H1 (cell line): ENCODE data around the gene PHOSPHO1. TPM values are rescaled to one million over a fixed set of nuclear protein-coding genes. Genes with fewer than 3 reads are reported as not detected.

Experiments used
- CTCF ChIA-PET: fragments of 300-600 bp; sonication (Branson Sonifier 250); formaldehyde crosslinking; loops from one replicate; lab custom pipeline; 2021; ENCODE audit not compliant: partially characterized antibody; lab: Charles Lee
- POLR2A ChIA-PET: fragments of 300-600 bp; sonication (Branson Sonifier 250); formaldehyde crosslinking; loops from one replicate; lab custom pipeline; 2021; ENCODE audit warnings: inconsistent platforms; ENCODE audit not compliant: partially characterized antibody; lab: Charles Lee
- DNase-seq, 2 experiments: peaks; one replicate each; pipeline versions ENCODE4 v3.0.0 to v3.0.0-alpha.2; 2010 to 2022; ENCODE audit warnings: low spot score in 2 of 2, low read depth in 1 of 2, mixed read lengths in 1 of 2
- FAIRE-seq: peaks from 2 replicates; lab custom pipeline; 2011; peaks lifted over from hg19 to GRCh38; lab: Jason Lieb, UNC
- H2AFZ ChIP-seq: 2 replicates; pipeline ENCODE4 v1.8.1; 2012; ENCODE audit warnings: low read length, inconsistent platforms
- H2AK5ac ChIP-seq: 2 replicates; pipeline ENCODE4 v1.6.1; 2013; ENCODE audit warnings: low read depth, low read length
- H2BK120ac ChIP-seq: replicated peaks from 2 replicates; pipeline ENCODE3; 2013; ENCODE audit warnings: low read depth, low read length, inconsistent platforms
- H2BK12ac ChIP-seq: 2 replicates; pipeline ENCODE4 v1.6.1; 2013; ENCODE audit warnings: low read depth, low read length
- H2BK15ac ChIP-seq: 2 replicates; pipeline ENCODE4 v1.6.1; 2013; ENCODE audit warnings: low read length
- H2BK20ac ChIP-seq: 2 replicates; pipeline ENCODE4 v1.6.1; 2013; ENCODE audit warnings: low read length
- H2BK5ac ChIP-seq: 2 replicates; pipeline ENCODE4 v1.6.1; 2013; ENCODE audit warnings: low read depth, low read length
- H3K14ac ChIP-seq: 2 replicates; pipeline ENCODE4 v1.6.1; 2013; ENCODE audit warnings: inconsistent platforms; ENCODE audit not compliant: insufficient read length
- H3K18ac ChIP-seq: 2 replicates; pipeline ENCODE4 v1.6.1; 2013; ENCODE audit warnings: low read length; ENCODE audit errors: extremely low read depth
- H3K23ac ChIP-seq: 2 replicates; pipeline ENCODE4 v1.6.1; 2013; ENCODE audit warnings: inconsistent platforms; ENCODE audit not compliant: insufficient read length
- H3K23me2 ChIP-seq: 2 replicates; pipeline ENCODE4 v1.6.1; 2013; ENCODE audit warnings: low read depth, low read length
- H3K27ac ChIP-seq: 2 replicates; pipeline ENCODE4 v1.6.1; 2011; ENCODE audit warnings: low read depth, low read length, inconsistent platforms
- H3K27me3 ChIP-seq, 4 experiments: replicated peaks in 1 of 4; 1 replicate in 1 of 4; 2 replicates in 3 of 4; pipeline versions ENCODE4 v1.6.1 to v1.8.1; 2011 to 2013; ENCODE audit warnings: low read length in 3 of 4, mild to moderate bottlenecking in 3 of 4, inconsistent platforms in 2 of 4, mixed read lengths in 2 of 4, moderate library complexity in 1 of 4; ENCODE audit not compliant: control insufficient read depth in 3 of 4, insufficient read depth in 3 of 4; ENCODE audit errors: extremely low read depth in 1 of 4
- H3K36me3 ChIP-seq, 4 experiments: 2 replicates each; pipeline versions ENCODE4 v1.6.1 to v1.8.1; 2011 to 2013; ENCODE audit warnings: mild to moderate bottlenecking in 4 of 4, low read length in 3 of 4, moderate library complexity in 2 of 4, control low read depth in 1 of 4, inconsistent platforms in 1 of 4; ENCODE audit not compliant: insufficient read depth in 4 of 4, control insufficient read depth in 2 of 4
- H3K4ac ChIP-seq: replicated peaks from 2 replicates; pipeline ENCODE3; 2013; ENCODE audit warnings: low read length, low read depth, mixed read lengths, inconsistent platforms; ENCODE audit not compliant: insufficient read length
- H3K4me1 ChIP-seq, 4 experiments: replicated peaks in 1 of 4; 1 replicate in 1 of 4; 2 replicates in 3 of 4; pipeline versions ENCODE4 v1.6.1 to v1.8.1; 2011 to 2013; ENCODE audit warnings: low read length in 3 of 4, inconsistent platforms in 2 of 4, mixed read lengths in 1 of 4; ENCODE audit not compliant: insufficient read depth in 4 of 4, control insufficient read depth in 3 of 4
- H3K4me2 ChIP-seq, 2 experiments: 2 replicates each; pipeline versions ENCODE4 v1.6.1 to v1.8.1; 2011 to 2013; ENCODE audit warnings: low read depth in 2 of 2, low read length in 2 of 2, control low read depth in 1 of 2, inconsistent platforms in 1 of 2, mild to moderate bottlenecking in 1 of 2; ENCODE audit not compliant: insufficient read depth in 1 of 2
- H3K4me3 ChIP-seq, 4 experiments: fragments of 200-600, 300-600 bp in 1 of 4; sonication (generic), shearing (Covaris generic), sonication (Bioruptor Twin) in 1 of 4; 2 replicates each; pipeline versions ENCODE4 v1.5.1 to v1.8.1; 2011 to 2016; ENCODE audit warnings: low read length in 4 of 4, low read depth in 3 of 4, control low read depth in 2 of 4, inconsistent platforms in 2 of 4, mild to moderate bottlenecking in 2 of 4, mixed read lengths in 1 of 4, moderate library complexity in 1 of 4; ENCODE audit not compliant: insufficient read depth in 2 of 4; ENCODE audit errors: extremely low read depth in 1 of 4
- H3K56ac ChIP-seq: replicated peaks from 2 replicates; pipeline ENCODE3; 2013; ENCODE audit warnings: low read depth, mild to moderate bottlenecking, mixed read lengths, low read length, inconsistent platforms; ENCODE audit not compliant: insufficient read length
- H3K79me1 ChIP-seq: 2 replicates; pipeline ENCODE4 v1.6.1; 2013; ENCODE audit warnings: low read depth, low read length, control low read depth
- H3K79me2 ChIP-seq, 2 experiments: 2 replicates each; pipeline versions ENCODE4 v1.6.1 to v1.8.1; 2012 to 2013; ENCODE audit warnings: low read length in 2 of 2, mild to moderate bottlenecking in 2 of 2, inconsistent platforms in 1 of 2; ENCODE audit not compliant: insufficient read depth in 2 of 2, control insufficient read depth in 1 of 2
- H3K9ac ChIP-seq, 4 experiments: replicated peaks in 1 of 4; 1 replicate in 1 of 4; 2 replicates in 3 of 4; pipeline versions ENCODE4 v1.6.1 to v1.8.1; 2011 to 2013; ENCODE audit warnings: low read depth in 3 of 4, low read length in 3 of 4, control low read depth in 2 of 4, mild to moderate bottlenecking in 2 of 4, moderate library complexity in 2 of 4, inconsistent platforms in 1 of 4; ENCODE audit errors: extremely low read depth in 1 of 4
- H3K9me3 ChIP-seq, 2 experiments: 2 replicates each; pipeline versions ENCODE4 v1.6.1 to v1.8.1; 2012 to 2013; ENCODE audit warnings: mild to moderate bottlenecking in 2 of 2, moderate library complexity in 2 of 2, control low read depth in 1 of 2, inconsistent platforms in 1 of 2, low read depth in 1 of 2, low read length in 1 of 2, mixed read lengths in 1 of 2; ENCODE audit not compliant: insufficient read depth in 2 of 2
- H4K20me1 ChIP-seq, 2 experiments: replicated peaks in 1 of 2; 2 replicates each; pipeline versions ENCODE3 to v1.8.1; 2011 to 2013; ENCODE audit warnings: inconsistent platforms in 2 of 2, low read length in 2 of 2, mild to moderate bottlenecking in 1 of 2; ENCODE audit not compliant: insufficient read depth in 2 of 2, control insufficient read depth in 1 of 2
- H4K5ac ChIP-seq: 2 replicates; pipeline ENCODE4 v1.6.1; 2013; ENCODE audit warnings: low read length, low read depth, mixed read lengths, inconsistent platforms; ENCODE audit not compliant: insufficient read length
- H4K8ac ChIP-seq: 2 replicates; pipeline ENCODE4 v1.8.0; 2013; ENCODE audit warnings: mild to moderate bottlenecking, moderate library complexity, low read length, inconsistent platforms; ENCODE audit not compliant: insufficient read depth; ENCODE audit errors: extremely low read depth
- H4K91ac ChIP-seq: replicated peaks from 2 replicates; pipeline ENCODE3; 2013; ENCODE audit warnings: low read length, mixed read lengths, inconsistent platforms; ENCODE audit not compliant: insufficient read length
- ASH2L ChIP-seq: fragments of 200-600, 300-600 bp; sonication (generic); IDR thresholded peaks from one replicate; pipeline ENCODE4 v1.7.1; 2017; ENCODE audit warnings: low read length
- ATF2 ChIP-seq: IDR thresholded peaks from 2 replicates; pipeline ENCODE4 v1.6.1; 2012; ENCODE audit warnings: low read length, inconsistent platforms
- TCF12 ChIP-seq: IDR thresholded peaks from 2 replicates; pipeline ENCODE4 v1.6.1; 2011; ENCODE audit warnings: low read depth, mild to moderate bottlenecking, low read length
- YY1 ChIP-seq: IDR thresholded peaks from 2 replicates; pipeline ENCODE4 v1.6.1; 2011; ENCODE audit warnings: low read depth, mild to moderate bottlenecking, low read length
- ZNF274 ChIP-seq: IDR thresholded peaks from 2 replicates; pipeline ENCODE4 v1.7.0; 2012; ENCODE audit warnings: low read length, borderline replicate concordance; ENCODE audit errors: extremely low read depth
- WGBS, 2 experiments: shearing (Covaris generic) in 1 of 2; methylation state at CpG; one replicate each; pipeline versions ENCODE4 v1.1.6 to v1.1.7; 2013 to 2015; ENCODE audit warnings: low lambda C conversion rate in 2 of 2, mixed read lengths in 2 of 2, inconsistent platforms in 1 of 2, low coverage in 1 of 2, missing lambda C conversion rate in 1 of 2; ENCODE audit not compliant: insufficient replicate concordance in 2 of 2, insufficient coverage in 1 of 2, insufficient read length in 1 of 2; ENCODE audit errors: extremely low coverage in 1 of 2, missing lambda C conversion rate in 1 of 2; 5-methylcytosine and 5-hydroxymethylcytosine counted together
- polyA plus RNA-seq, 7 experiments: library from polyadenylated mRNA; depleted of rRNA in 3 of 7; stranded (reverse) in 5 of 7; unstranded in 2 of 7; fragments of >200 nt in 5 of 7; fragments of 200-250 nt in 2 of 7; gene quantifications; 1 replicate in 5 of 7; 2 replicates in 1 of 7; 4 replicates in 1 of 7; pipeline versions ENCODE4 v1.2.1 to v1.2.3, GENCODE V29; 2011 to 2013; ENCODE audit warnings: missing spikeins in 2 of 7, mixed read lengths in 2 of 7
- total RNA-seq: library from RNA; stranded (reverse); fragmentation: NEBNext Ultra II Directional; extraction: Animal tissue kit (Norgen Biotek cat#: 25700); gene quantifications from 2 replicates; pipeline ENCODE4 v1.2.1, GENCODE V29; 2021

The PHOSPHO1 gene
- total and polyA plus RNA-seq, 2 of the 8 experiments (the other 6 are each of a cell fraction or from before 2014, with no cell fraction given): 0.34 to 0.45 TPM

- DNase-seq (no peak), FAIRE-seq (no peak)
- H3K4me1 ChIP-seq: no peaks in the 10 kb centered on the region; a peak in 1 of 7 replicates
- no peak overlapping the region for H2BK20ac ChIP-seq
- no peak overlapping the region for H2BK12ac ChIP-seq
- H4K5ac ChIP-seq: no peak overlapping the region
- H3K4me2 ChIP-seq: no peak overlapping the region
- 89% methylated on average over 4 of the region's 4 CpGs; no CpG with 5 or more reads in 1 of the 2 experiments for WGBS, 2 experiments
- no peaks in the 10 kb centered on the region for H3K79me2 ChIP-seq
- H3K4ac ChIP-seq: no peak overlapping the region
- no peaks in the 10 kb centered on the region for H3K27me3 ChIP-seq
- no peak overlapping the region for H3K14ac ChIP-seq
- H2BK15ac ChIP-seq: no peak overlapping the region
- H3K23me2 ChIP-seq: no peaks in the 10 kb centered on the region
- POLR2A ChIA-PET: no interaction called here
- TF ChIP-seq ASH2L: no peak
- no peak for TF ChIP-seq ATF2
- no peak for TF ChIP-seq TCF12
- TF ChIP-seq ZNF274: no peak
- TF ChIP-seq YY1: no peak
- H2AK5ac ChIP-seq: no peak overlapping the region
- H4K8ac ChIP-seq: no peak overlapping the region
- no peak overlapping the region for H3K18ac ChIP-seq
- H3K56ac ChIP-seq: no peak overlapping the region
- H3K23ac ChIP-seq: no peak overlapping the region
- H2BK120ac ChIP-seq: no peak overlapping the region
- H3K4me3 ChIP-seq: no peak overlapping the region
- CTCF ChIA-PET: interaction anchor here (1.4 to 2.7 kb wide), 2 partner anchors 9 to 17 kb away, joined by 3 to 7 read pairs; no protein-coding TSS in a partner anchor
- H4K91ac ChIP-seq: no peak overlapping the region
- H3K36me3 ChIP-seq: no peaks in the 10 kb centered on the region
- H2BK5ac ChIP-seq: no peak overlapping the region
- H3K79me1 ChIP-seq: no peaks in the 10 kb centered on the region
- H3K9me3 ChIP-seq: no peaks in the 10 kb centered on the region
- no peak overlapping the region for H3K9ac ChIP-seq
- H4K20me1 ChIP-seq: no peaks in the 10 kb centered on the region
- no peak overlapping the region for H2AFZ ChIP-seq
- H3K27ac ChIP-seq: no peak overlapping the region
Measured at GRCh38 chr17:49244839-49245238, 14.3 kb upstream of the PHOSPHO1 start.
